SU-DHL-6 (cell line): ENCODE data around the gene EEF1AKMT3.

Experiments used
- H2AFZ ChIP-seq: fragments of 200-600 bp; sonication (generic); 2 replicates; pipeline ENCODE4 v1.6.1; 2014; ENCODE audit warnings: low read depth, mild to moderate bottlenecking, moderate library complexity, mixed read lengths, antibody characterized with exemption, low read length; ENCODE audit not compliant: severe bottlenecking
- H3F3A ChIP-seq: fragments of 200-600 bp; shearing (Covaris generic); 2 replicates; pipeline ENCODE4 v1.6.0; 2016; ENCODE audit warnings: antibody characterized with exemption, mild to moderate bottlenecking; ENCODE audit not compliant: insufficient read depth
- H3K27ac ChIP-seq: fragments of 200-600 bp; sonication (generic); 2 replicates; pipeline ENCODE4 v1.5.1; 2016; ENCODE audit warnings: low read depth, mild to moderate bottlenecking, low read length, moderate library complexity, mixed read lengths
- H3K27me3 ChIP-seq: fragments of 200-600 bp; sonication (generic), shearing (Covaris generic); 2 replicates; pipeline ENCODE4 v1.6.0; 2014; ENCODE audit warnings: mild to moderate bottlenecking, low read length
- H3K36me3 ChIP-seq: fragments of 200-600 bp; sonication (generic); 2 replicates; pipeline ENCODE4 v1.6.1; 2014; ENCODE audit warnings: mild to moderate bottlenecking, low read length, mixed read lengths
- H3K4me2 ChIP-seq: fragments of 300-600, 200-600 bp; shearing (Covaris generic), sonication (generic); 2 replicates; pipeline ENCODE4 v1.6.0; 2014; ENCODE audit warnings: low read length, low read depth, mild to moderate bottlenecking; ENCODE audit not compliant: poor library complexity, severe bottlenecking
- H3K4me3 ChIP-seq: fragments of 200-600 bp; sonication (generic); 2 replicates; pipeline ENCODE4 v1.5.1; 2014; ENCODE audit warnings: antibody characterized with exemption, low read length, mild to moderate bottlenecking, mixed read lengths; ENCODE audit not compliant: insufficient read depth, poor library complexity, severe bottlenecking
- H3K79me2 ChIP-seq: fragments of 200-600 bp; sonication (generic); 2 replicates; pipeline ENCODE4 v1.6.1; 2014; ENCODE audit warnings: mild to moderate bottlenecking, low read length, moderate library complexity; ENCODE audit not compliant: insufficient read depth
- H3K9ac ChIP-seq: fragments of 200-600 bp; sonication (generic); 2 replicates; pipeline ENCODE4 v1.7.0; 2014; ENCODE audit warnings: mild to moderate bottlenecking, low read length
- H3K9me2 ChIP-seq: fragments of 200-600 bp; sonication (generic); replicated peaks from 2 replicates; pipeline ENCODE4 v1.6.1; 2014; ENCODE audit warnings: low read length; ENCODE audit not compliant: insufficient read depth
- H3K9me3 ChIP-seq: fragments of 200-600 bp; sonication (generic); 2 replicates; pipeline ENCODE4 v1.6.1; 2014; ENCODE audit warnings: low read length, mixed read lengths; ENCODE audit not compliant: insufficient read depth
- H4K20me1 ChIP-seq: fragments of 200-600 bp; sonication (generic); 2 replicates; pipeline ENCODE4 v1.6.1; 2014; ENCODE audit warnings: low read depth, mild to moderate bottlenecking, antibody characterized with exemption, low read length, moderate library complexity, mixed read lengths
- EZH2phosphoT487 ChIP-seq: fragments of 200-600 bp; sonication (generic), shearing (Covaris generic); conservative IDR thresholded peaks from 2 replicates; pipeline ENCODE4 v1.6.1; 2018; ENCODE audit warnings: mild to moderate bottlenecking, antibody characterized with exemption, low read length, moderate library complexity, mixed read lengths
- TF ChIP-seq, protein P1 (sequence below): fragments of 200-600 bp; sonication (generic); IDR thresholded peaks from one replicate; pipeline ENCODE4 v1.5.1; 2017; ENCODE audit warnings: antibody characterized with exemption, mild to moderate bottlenecking, low read length, moderate library complexity; ENCODE audit not compliant: insufficient read depth, poor library complexity, severe bottlenecking

The EEF1AKMT3 gene

DNA sequence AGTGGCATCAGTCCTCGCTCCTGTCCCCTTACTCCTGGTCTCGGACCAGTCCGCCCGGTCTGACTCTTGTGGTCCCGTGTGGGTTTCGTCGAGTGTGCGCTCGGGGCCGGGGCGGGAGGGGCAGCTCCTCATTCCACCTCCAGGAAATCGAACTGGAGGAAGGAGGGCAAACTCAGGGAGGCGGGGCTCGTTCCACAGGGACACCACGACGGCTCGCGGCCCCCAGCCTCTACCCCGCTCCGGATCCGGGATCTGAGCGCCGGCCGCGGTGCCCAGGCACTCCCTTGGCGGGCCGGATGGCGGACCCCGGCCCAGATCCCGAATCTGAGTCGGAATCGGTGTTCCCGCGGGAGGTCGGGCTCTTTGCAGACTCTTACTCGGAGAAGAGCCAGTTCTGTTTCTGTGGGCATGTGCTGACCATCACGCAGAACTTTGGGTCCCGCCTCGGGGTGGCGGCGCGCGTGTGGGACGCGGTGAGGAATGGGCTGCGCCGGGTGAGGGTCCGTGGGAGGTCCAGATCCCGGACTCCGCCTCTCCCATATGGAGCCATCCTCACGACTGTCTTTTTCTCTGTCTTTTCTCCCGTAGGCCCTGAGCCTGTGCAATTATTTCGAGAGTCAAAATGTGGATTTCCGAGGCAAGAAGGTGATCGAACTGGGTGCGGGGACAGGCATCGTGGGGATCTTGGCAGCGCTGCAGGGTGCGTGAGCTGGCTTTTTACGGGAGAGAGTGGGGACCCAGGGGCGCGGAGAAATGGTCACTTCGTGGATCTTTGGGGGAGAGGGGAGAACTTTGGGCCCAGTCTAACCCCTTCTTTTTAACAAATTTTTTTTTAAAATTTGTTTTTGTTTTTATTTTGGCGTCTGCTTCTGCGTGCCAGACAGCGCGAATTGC, at the start of gene EEF1AKMT3:
TSS of gene EEF1AKMT3 (plus strand) at position 186 of the 894 bp plus-strand sequence. CDS start at position 297, 111 bp downstream.
- TF ChIP-seq EZH2phosphoT487, result no peak
- TF ChIP-seq, protein P1, sequence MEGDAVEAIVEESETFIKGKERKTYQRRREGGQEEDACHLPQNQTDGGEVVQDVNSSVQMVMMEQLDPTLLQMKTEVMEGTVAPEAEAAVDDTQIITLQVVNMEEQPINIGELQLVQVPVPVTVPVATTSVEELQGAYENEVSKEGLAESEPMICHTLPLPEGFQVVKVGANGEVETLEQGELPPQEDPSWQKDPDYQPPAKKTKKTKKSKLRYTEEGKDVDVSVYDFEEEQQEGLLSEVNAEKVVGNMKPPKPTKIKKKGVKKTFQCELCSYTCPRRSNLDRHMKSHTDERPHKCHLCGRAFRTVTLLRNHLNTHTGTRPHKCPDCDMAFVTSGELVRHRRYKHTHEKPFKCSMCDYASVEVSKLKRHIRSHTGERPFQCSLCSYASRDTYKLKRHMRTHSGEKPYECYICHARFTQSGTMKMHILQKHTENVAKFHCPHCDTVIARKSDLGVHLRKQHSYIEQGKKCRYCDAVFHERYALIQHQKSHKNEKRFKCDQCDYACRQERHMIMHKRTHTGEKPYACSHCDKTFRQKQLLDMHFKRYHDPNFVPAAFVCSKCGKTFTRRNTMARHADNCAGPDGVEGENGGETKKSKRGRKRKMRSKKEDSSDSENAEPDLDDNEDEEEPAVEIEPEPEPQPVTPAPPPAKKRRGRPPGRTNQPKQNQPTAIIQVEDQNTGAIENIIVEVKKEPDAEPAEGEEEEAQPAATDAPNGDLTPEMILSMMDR, result no peak
- Histone ChIP-seq H2AFZ (peak within 1 kb of the TSS; percentile 71), H3K9me3 (no peaks in the 10 kb centered on the region), H3K27ac (peak within 1 kb of the TSS; percentile 25), H3K9me2 (no peaks in the 10 kb centered on the region), H3K36me3 (no peaks in the 10 kb centered on the region), H4K20me1 (no peaks in the 10 kb centered on the region), H3K9ac (peak within 1 kb of the TSS; percentile 70), H3K4me3 (peak within 1 kb of the TSS; percentile 84), H3K79me2 (no peaks in the 10 kb centered on the region), H3K27me3 (no peaks in the 10 kb centered on the region), H3F3A (0 out of 2 replicates have a peak, but pooled peaks cover 5% of the 10 kb centered on the region), H3K4me2 (peak within 1 kb of the TSS; percentile 97)

- no peak for TF ChIP-seq EZH2phosphoT487
- TF ChIP-seq, protein P1, result no peak
- Histone ChIP-seq H2AFZ (no peak overlapping the region), H4K20me1 (no peaks in the 10 kb centered on the region), H3K27ac (no peak overlapping the region), H3K79me2 (no peaks in the 10 kb centered on the region), H3K9me2 (no peaks in the 10 kb centered on the region), H3F3A (no peaks in the 10 kb centered on the region), H3K27me3 (no peaks in the 10 kb centered on the region), H3K4me2 (no peak overlapping the region), H3K4me3 (no peak overlapping the region), H3K9ac (no peak overlapping the region), H3K36me3 (0 out of 2 replicates have a peak, but pooled peaks cover 2% of the 10 kb centered on the region), H3K9me3 (no peaks in the 10 kb centered on the region)
These were observed 49.4 kb upstream of the EEF1AKMT3 start for GRCh38 chr12:57722716-57723629.

DNA sequence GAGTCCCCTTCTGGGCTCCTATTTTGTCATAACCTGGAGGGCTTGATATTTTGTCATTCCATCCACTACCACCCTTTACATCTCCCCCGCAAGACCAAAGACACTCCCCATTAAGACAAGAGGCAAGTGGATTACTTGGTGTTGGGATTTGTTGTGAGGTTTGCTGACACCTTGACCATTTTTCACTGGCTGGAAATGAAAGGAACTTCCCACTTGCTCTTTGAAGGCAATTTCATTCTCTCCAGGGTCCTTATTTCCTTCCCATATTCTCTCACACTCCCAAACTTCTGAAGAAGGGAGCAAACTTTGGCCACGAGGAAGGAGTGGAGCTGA, 48.8 kb upstream of the EEF1AKMT3 start:
- Histone ChIP-seq H2AFZ (no peak overlapping the region), H3K4me3 (no peak overlapping the region), H3F3A (no peaks in the 10 kb centered on the region), H3K4me2 (no peak overlapping the region), H3K36me3 (no peaks in the 10 kb centered on the region), H4K20me1 (no peaks in the 10 kb centered on the region), H3K9me3 (no peaks in the 10 kb centered on the region), H3K79me2 (no peaks in the 10 kb centered on the region), H3K9me2 (no peaks in the 10 kb centered on the region), H3K9ac (no peak overlapping the region), H3K27ac (no peak overlapping the region), H3K27me3 (no peaks in the 10 kb centered on the region)
- TF ChIP-seq, protein P1, result no peak
- TF ChIP-seq EZH2phosphoT487, result no peak
